PC-9 (cell line): ENCODE data around the gene EPG5. TPM values are rescaled to one million over a fixed set of nuclear protein-coding genes. Genes with fewer than 3 reads are reported as not detected.

ENCODE experiments used
- BruUV-seq: library from RNA; stranded (reverse); fragments of 400-500 nt; replicated peaks from 2 replicates; lab custom pipeline; 2021; lab: Mats Ljungman, UMichigan
- CTCF ChIA-PET: fragments of 300-600 bp; sonication (Branson Sonifier 250); formaldehyde crosslinking; loops from one replicate; lab custom pipeline; 2022; ENCODE audit warnings: antibody characterized with exemption; lab: Charles Lee
- POLR2A ChIA-PET: fragments of 300-600 bp; sonication (Branson Sonifier 250); formaldehyde crosslinking; loops from one replicate; lab custom pipeline; 2022; ENCODE audit warnings: antibody characterized with exemption; ENCODE audit not compliant: unreplicated experiment; lab: Charles Lee
- DNase-seq, 2 experiments: peaks; one replicate each; pipeline versions ENCODE4 v3.0.0 to v3.0.0-alpha.2; 2015 to 2022; ENCODE audit warnings: mixed read lengths in 1 of 2
- H2AFZ ChIP-seq: fragments of 200-600 bp; sonication (generic); 2 replicates; pipeline ENCODE4 v1.8.1; 2017; ENCODE audit warnings: antibody characterized with exemption
- H3F3A ChIP-seq: fragments of 200-600 bp; sonication (generic); 2 replicates; pipeline ENCODE4 v1.8.1; 2017; ENCODE audit warnings: antibody characterized with exemption, mild to moderate bottlenecking, low read depth; ENCODE audit not compliant: insufficient read depth
- H3K27ac ChIP-seq: fragments of 200-600 bp; sonication (generic); 2 replicates; pipeline ENCODE4 v1.6.1; 2016; ENCODE audit warnings: mixed run types
- H3K27me3 ChIP-seq: fragments of 200-600 bp; sonication (generic); 2 replicates; pipeline ENCODE4 v1.6.1; 2016; ENCODE audit warnings: low read depth, mixed run types; ENCODE audit not compliant: insufficient read depth
- H3K36me3 ChIP-seq: fragments of 200-600 bp; sonication (generic); 2 replicates; pipeline ENCODE4 v1.6.1; 2016; ENCODE audit warnings: low read depth, mixed run types
- H3K4me1 ChIP-seq: fragments of 200-600 bp; sonication (generic); replicated peaks from 2 replicates; pipeline ENCODE4 v1.6.1; 2016; ENCODE audit warnings: mixed run types; ENCODE audit not compliant: insufficient read depth
- H3K4me2 ChIP-seq: fragments of 200-600 bp; sonication (generic); 2 replicates; pipeline ENCODE4 v1.6.1; 2017; ENCODE audit warnings: mixed run types
- H3K4me3 ChIP-seq: fragments of 200-600 bp; sonication (generic); 2 replicates; pipeline ENCODE4 v1.6.1; 2016; ENCODE audit warnings: mixed run types
- H3K79me2 ChIP-seq: fragments of 200-600 bp; sonication (generic); 2 replicates; pipeline ENCODE4 v1.6.1; 2017; ENCODE audit warnings: low read depth, mixed run types
- H3K9me2 ChIP-seq: fragments of 200-600 bp; sonication (generic); 2 replicates; pipeline ENCODE4 v1.8.1; 2017; ENCODE audit warnings: mild to moderate bottlenecking; ENCODE audit not compliant: insufficient read depth
- H3K9me3 ChIP-seq: fragments of 200-600 bp; sonication (generic); 2 replicates; pipeline ENCODE4 v1.8.1; 2016; ENCODE audit warnings: low read depth; ENCODE audit not compliant: insufficient read depth
- H4K20me1 ChIP-seq: fragments of 200-600 bp; sonication (generic); 2 replicates; pipeline ENCODE4 v1.8.1; 2017; ENCODE audit not compliant: insufficient read depth
- CTCF ChIP-seq: fragments of 200-600 bp; sonication (generic); conservative IDR thresholded peaks from 2 replicates; pipeline ENCODE4 v1.6.1; 2017; ENCODE audit warnings: mixed run types, antibody characterized with exemption, mild to moderate bottlenecking, moderate library complexity
- EZH2 ChIP-seq: fragments of 200-600 bp; sonication (generic); IDR thresholded peaks from 2 replicates; pipeline ENCODE4 v1.8.0; 2017; ENCODE audit warnings: antibody characterized with exemption, low read depth
- intact Hi-C: fragments of 100-400 bp; cut with micrococcal nuclease; formaldehyde crosslinking; loops from one replicate; pipeline ENCODE4 v1.10.0; 2022; ENCODE audit not compliant: unreplicated experiment
- total RNA-seq: library from RNA; stranded (reverse); gene quantifications from 2 replicates; pipeline ENCODE4 v1.2.3, GENCODE V29; 2021

Gene EPG5
- total RNA-seq, 1 experiment from 2014 or later: 19.5 TPM

- Histone ChIP-seq H4K20me1 (no peaks in the 10 kb centered on the region), H3F3A (peaks cover 48% of the 10 kb centered on the region), H3K36me3 (no peaks in the 10 kb centered on the region), H3K27me3 (no peaks in the 10 kb centered on the region), H3K4me1 (peaks cover 69% of the 10 kb centered on the region), H3K4me2 (no peak overlapping the region), H3K79me2 (no peaks in the 10 kb centered on the region), H3K27ac (no peak overlapping the region), H3K4me3 (no peak overlapping the region), H3K9me2 (no peaks in the 10 kb centered on the region), H2AFZ (no peak overlapping the region), H3K9me3 (peaks cover 14% of the 10 kb centered on the region)
- no peak for DNase-seq
- TF ChIP-seq CTCF: no peak
- TF ChIP-seq EZH2: no peak
- ChIA-PET CTCF (no interaction called here), POLR2A (no interaction called here)
- no TSS peak for BruUV-seq
- intact Hi-C loops: no loop called here
Measured at GRCh38 chr18:45805551-45805950, 161.6 kb downstream of the EPG5 start.

GRCh38 chr18:45802814-45803492 lies 164.2 kb downstream of the EPG5 start:
- Histone ChIP-seq H4K20me1 (no peaks in the 10 kb centered on the region), H3K36me3 (no peaks in the 10 kb centered on the region), H2AFZ (peak overlapping the region; percentile 42; the same call in 1 of the 2 replicates), H3K4me3 (peak overlapping the region; percentile 23; the same call in 1 of the 2 replicates), H3K9me2 (no peaks in the 10 kb centered on the region), H3K4me1 (peaks cover 74% of the 10 kb centered on the region), H3K4me2 (peak overlapping the region; percentile 64), H3K9me3 (peaks cover 14% of the 10 kb centered on the region), H3K27me3 (no peaks in the 10 kb centered on the region), H3K27ac (peak overlapping the region; percentile 98), H3K79me2 (no peaks in the 10 kb centered on the region), H3F3A (peaks cover 54% of the 10 kb centered on the region)
- DNase-seq: peak; percentile 68 to 100
- intact Hi-C loops: loop anchor here (1.0 kb wide), 2 partner anchors 10 to 26 kb away; no protein-coding TSS in a partner anchor
- ChIA-PET CTCF (no interaction called here), POLR2A (interaction anchor here (0.6 kb wide), 1 partner anchor 27 kb away, joined by 6 read pairs; no protein-coding TSS in a partner anchor)
- BruUV-seq: no TSS peak
- no peak for TF ChIP-seq EZH2
- no peak for TF ChIP-seq CTCF

- POLR2A ChIA-PET: no interaction called here
- Histone ChIP-seq H3K4me1 (peaks cover 59% of the 10 kb centered on the region), H3K79me2 (no peaks in the 10 kb centered on the region), H3K4me2 (peak overlapping the region; percentile 64), H3K27ac (peak overlapping the region; percentile 98), H3K9me2 (no peaks in the 10 kb centered on the region), H3K36me3 (no peaks in the 10 kb centered on the region), H4K20me1 (no peaks in the 10 kb centered on the region), H3F3A (peaks cover 54% of the 10 kb centered on the region), H2AFZ (0 out of 2 replicates have a peak overlapping the region, but pooled peaks have one; percentile 11), H3K4me3 (no peak overlapping the region), H3K9me3 (peaks cover 14% of the 10 kb centered on the region), H3K27me3 (no peaks in the 10 kb centered on the region)
- CTCF ChIA-PET: interaction anchor here (1.6 kb wide), 1 partner anchor 38 kb away, joined by 4 read pairs; no protein-coding TSS in a partner anchor
- BruUV-seq: no TSS peak
- intact Hi-C loops: loop anchor here (1.0 kb wide), 2 partner anchors 8 to 28 kb away; no protein-coding TSS in a partner anchor
- no peak for TF ChIP-seq EZH2
- TF ChIP-seq CTCF: no peak
- no peak for DNase-seq
Measured at GRCh38 chr18:45801416-45802004, 165.6 kb downstream of the EPG5 start.

Other genes with a start within 250 kb of the EPG5 start
- gene SLC14A1, start 243.1 kb downstream of the EPG5 start, total RNA-seq: not detected in 2 replicates
- gene SIGLEC15, start 141.7 kb downstream of the EPG5 start, total RNA-seq: 0.50 and 1.0 TPM in 2 replicates
- gene PSTPIP2, start 104.9 kb upstream of the EPG5 start, total RNA-seq: not detected in 2 replicates
- gene ATP5F1A, start 131.0 kb upstream of the EPG5 start, total RNA-seq: 232 and 242 TPM in 2 replicates
- 25.3 and 33.3 TPM in 2 replicates for gene HAUS1, start 137.1 kb upstream of the EPG5 start, total RNA-seq